NCI-H1092 treated with DMSO at 0.1 percent for 48 hours (cell line): Measurements from ENCODE around the gene CYP24A1.
"Not testable (repeated sequence)": the region's sequence is repeated elsewhere in the genome, so short reads cannot be mapped to it uniquely, and the experiment has no call there.

Experiments used
- DNase-seq: peaks from one replicate; lab custom pipeline; 2025; lab: John Stamatoyannopoulos, UW

Gene CYP24A1

GRCh38 chr20:54132612-54133433, 41.0 kb downstream of the CYP24A1 start:
- no peak for DNase-seq

- DNase-seq: no peak
These were observed 41.8 kb downstream of the CYP24A1 start for GRCh38 chr20:54131675-54132611.

- not testable (repeated sequence) for DNase-seq
These were observed 42.7 kb downstream of the CYP24A1 start for GRCh38 chr20:54131125-54131524.

GRCh38 chr20:54129350-54129749, 44.4 kb downstream of the CYP24A1 start:
- no peak for DNase-seq

- DNase-seq: no peak
These were observed 45.8 kb downstream of the CYP24A1 start for GRCh38 chr20:54127855-54128574.

GRCh38 chr20:54126806-54127655, 46.8 kb downstream of the CYP24A1 start:
- no peak for DNase-seq

- DNase-seq: not testable (repeated sequence)
These were observed 47.5 kb downstream of the CYP24A1 start for GRCh38 chr20:54126328-54126727.

GRCh38 chr20:54123587-54124180, 50.1 kb downstream of the CYP24A1 start:
- DNase-seq: no peak

GRCh38 chr20:54122681-54123586, 50.9 kb downstream of the CYP24A1 start:
- DNase-seq: no peak

- DNase-seq: no peak
These were observed 51.6 kb downstream of the CYP24A1 start for GRCh38 chr20:54122189-54122588.

- DNase-seq: no peak
These were observed 54.0 kb downstream of the CYP24A1 start for GRCh38 chr20:54119744-54120143.

GRCh38 chr20:54118220-54119001, 55.4 kb downstream of the CYP24A1 start:
- DNase-seq: no peak

GRCh38 chr20:54116550-54117235, 57.1 kb downstream of the CYP24A1 start:
- DNase-seq: no peak

GRCh38 chr20:54115172-54115854, 58.5 kb downstream of the CYP24A1 start:
- no peak for DNase-seq

- DNase-seq: no peak
These were observed 59.7 kb downstream of the CYP24A1 start for GRCh38 chr20:54114109-54114508.

GRCh38 chr20:54113566-54113965, 60.2 kb downstream of the CYP24A1 start:
- no peak for DNase-seq

- no peak for DNase-seq
These were observed 61.4 kb downstream of the CYP24A1 start for GRCh38 chr20:54112221-54112884.
